ENCODE data around the gene PPP1R3F. TPM values are rescaled to one million over a fixed set of nuclear protein-coding genes. Genes with fewer than 3 reads are reported as not detected.

Gene PPP1R3F
- total RNA-seq, 1 experiment from 2014 or later: 1.6 TPM

DNA sequence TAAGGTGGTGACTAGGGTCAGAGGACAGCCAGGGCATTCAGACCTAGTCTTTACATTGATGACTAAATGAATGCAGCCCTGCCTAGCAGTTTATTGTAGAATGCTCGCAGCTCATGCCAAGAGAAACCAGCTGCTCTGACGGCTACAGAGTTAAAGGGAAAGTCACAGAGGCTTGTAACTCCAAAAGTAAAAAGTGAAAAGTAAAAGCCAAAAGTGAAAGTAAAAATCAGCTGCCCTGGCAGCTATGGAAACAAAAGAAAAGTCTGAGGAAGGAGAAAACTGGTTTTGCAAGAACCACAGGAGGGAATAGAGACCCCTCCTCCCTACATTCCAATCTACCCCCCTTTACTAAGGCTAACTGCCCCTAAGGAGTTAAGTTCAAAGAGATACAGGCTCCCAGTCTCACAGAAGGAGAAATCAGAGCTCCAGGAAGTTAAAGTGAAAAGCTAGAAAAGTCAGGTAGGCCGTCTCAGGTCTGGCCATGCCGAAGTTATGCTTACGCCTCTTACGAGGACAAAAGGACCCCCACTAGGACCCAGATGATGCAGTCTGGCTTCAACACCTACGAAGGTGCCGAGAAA is 39.9 kb downstream of the PPP1R3F start (continued):
- no peak for TF ChIP-seq ZNF274 (IDR thresholded peaks at IDR 0.05; ENCODE audit: low read depth, low read length)
- no peak for TF ChIP-seq JUND (IDR thresholded peaks at IDR 0.05)
- no peak for TF ChIP-seq SIN3A (IDR thresholded peaks at IDR 0.05; ENCODE audit: low read depth)
- no peak for TF ChIP-seq SRF (IDR thresholded peaks at IDR 0.05; ENCODE audit: low read depth)
- no peak for TF ChIP-seq RAD21 (IDR thresholded peaks at IDR 0.05; ENCODE audit: low read depth)
- TF ChIP-seq, protein P1, sequence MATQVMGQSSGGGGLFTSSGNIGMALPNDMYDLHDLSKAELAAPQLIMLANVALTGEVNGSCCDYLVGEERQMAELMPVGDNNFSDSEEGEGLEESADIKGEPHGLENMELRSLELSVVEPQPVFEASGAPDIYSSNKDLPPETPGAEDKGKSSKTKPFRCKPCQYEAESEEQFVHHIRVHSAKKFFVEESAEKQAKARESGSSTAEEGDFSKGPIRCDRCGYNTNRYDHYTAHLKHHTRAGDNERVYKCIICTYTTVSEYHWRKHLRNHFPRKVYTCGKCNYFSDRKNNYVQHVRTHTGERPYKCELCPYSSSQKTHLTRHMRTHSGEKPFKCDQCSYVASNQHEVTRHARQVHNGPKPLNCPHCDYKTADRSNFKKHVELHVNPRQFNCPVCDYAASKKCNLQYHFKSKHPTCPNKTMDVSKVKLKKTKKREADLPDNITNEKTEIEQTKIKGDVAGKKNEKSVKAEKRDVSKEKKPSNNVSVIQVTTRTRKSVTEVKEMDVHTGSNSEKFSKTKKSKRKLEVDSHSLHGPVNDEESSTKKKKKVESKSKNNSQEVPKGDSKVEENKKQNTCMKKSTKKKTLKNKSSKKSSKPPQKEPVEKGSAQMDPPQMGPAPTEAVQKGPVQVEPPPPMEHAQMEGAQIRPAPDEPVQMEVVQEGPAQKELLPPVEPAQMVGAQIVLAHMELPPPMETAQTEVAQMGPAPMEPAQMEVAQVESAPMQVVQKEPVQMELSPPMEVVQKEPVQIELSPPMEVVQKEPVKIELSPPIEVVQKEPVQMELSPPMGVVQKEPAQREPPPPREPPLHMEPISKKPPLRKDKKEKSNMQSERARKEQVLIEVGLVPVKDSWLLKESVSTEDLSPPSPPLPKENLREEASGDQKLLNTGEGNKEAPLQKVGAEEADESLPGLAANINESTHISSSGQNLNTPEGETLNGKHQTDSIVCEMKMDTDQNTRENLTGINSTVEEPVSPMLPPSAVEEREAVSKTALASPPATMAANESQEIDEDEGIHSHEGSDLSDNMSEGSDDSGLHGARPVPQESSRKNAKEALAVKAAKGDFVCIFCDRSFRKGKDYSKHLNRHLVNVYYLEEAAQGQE (IDR thresholded peaks at IDR 0.05; ENCODE audit: low read depth): no peak
- no peak for TF ChIP-seq POLR2AphosphoS5 (IDR thresholded peaks at IDR 0.05; ENCODE audit: low read depth, low read length)
- TF ChIP-seq, protein P2, sequence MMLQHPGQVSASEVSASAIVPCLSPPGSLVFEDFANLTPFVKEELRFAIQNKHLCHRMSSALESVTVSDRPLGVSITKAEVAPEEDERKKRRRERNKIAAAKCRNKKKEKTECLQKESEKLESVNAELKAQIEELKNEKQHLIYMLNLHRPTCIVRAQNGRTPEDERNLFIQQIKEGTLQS (IDR thresholded peaks at IDR 0.05): no peak

DNA sequence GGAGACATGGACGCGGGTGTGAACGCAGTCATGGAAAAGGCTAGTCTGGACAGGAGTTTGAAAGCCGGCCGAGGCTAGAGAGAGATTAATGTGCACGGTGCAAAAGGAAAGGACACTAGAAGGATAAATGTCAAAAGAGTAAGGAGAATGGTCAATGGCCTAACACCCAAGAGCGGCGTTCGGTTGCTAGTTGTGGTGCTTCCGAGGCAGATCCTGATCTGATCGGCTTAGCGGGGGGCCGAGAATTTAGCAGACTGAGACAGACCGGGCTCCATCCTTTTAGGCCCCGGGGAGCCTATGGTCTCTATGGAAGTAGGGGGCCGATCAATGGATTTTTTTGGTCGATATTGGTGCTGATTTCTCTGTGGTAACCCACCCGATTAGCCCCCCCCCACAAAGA is 40.8 kb downstream of the PPP1R3F start:
- no peak overlapping the region for H3K4me3 ChIP-seq (replicated peaks in 1 of 2; ENCODE audit: low read depth in 1 of 2, low read length in 2 of 2)
- intact Hi-C loops (cut with micrococcal nuclease): no loop called here
- H3K36me3 ChIP-seq (ENCODE audit: control insufficient read depth in 1 of 2, insufficient read depth in 2 of 2, low read length in 2 of 2): no peaks in the 10 kb centered on the region
- no TSS peak for BruUV-seq (replicated peaks)
- POLR2A ChIA-PET: no interaction called here
- H3K9ac ChIP-seq (ENCODE audit: low read length): no peak overlapping the region
- RAD21 ChIA-PET (ENCODE audit: low non-redundant PET in 1 of 2, low total read pairs in 2 of 2, uncharacterized antibody in 2 of 2, unreplicated experiment in 2 of 2): no interaction called here
- H3K4me2 ChIP-seq (ENCODE audit: low read length): no peak overlapping the region
- H3K4me1 ChIP-seq (ENCODE audit: control insufficient read depth in 1 of 2, insufficient read depth in 2 of 2, low read length in 2 of 2): no peaks in the 10 kb centered on the region
- TF ChIP-seq SIN3A (IDR thresholded peaks at IDR 0.05; ENCODE audit: low read depth) (no peak), ZNF274 (IDR thresholded peaks at IDR 0.05; ENCODE audit: low read depth, low read length) (no peak), POLR2AphosphoS5 (IDR thresholded peaks at IDR 0.05; ENCODE audit: low read depth, low read length) (no peak), FOSL1 (IDR thresholded peaks at IDR 0.05; ENCODE audit: low read depth) (no peak), EZH2phosphoT487 (IDR thresholded peaks at IDR 0.05; ENCODE audit: borderline replicate concordance) (no peak), RAD21 (IDR thresholded peaks at IDR 0.05; ENCODE audit: low read depth) (no peak), POLR2A (IDR thresholded peaks at IDR 0.05; ENCODE audit: borderline replicate concordance, extremely low read depth, insufficient read depth, insufficient read length) (no peak), ZFX (IDR thresholded peaks at IDR 0.05) (no peak)
- TF ChIP-seq, protein P3, sequence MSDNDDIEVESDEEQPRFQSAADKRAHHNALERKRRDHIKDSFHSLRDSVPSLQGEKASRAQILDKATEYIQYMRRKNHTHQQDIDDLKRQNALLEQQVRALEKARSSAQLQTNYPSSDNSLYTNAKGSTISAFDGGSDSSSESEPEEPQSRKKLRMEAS (IDR thresholded peaks at IDR 0.05): no peak
- TF ChIP-seq, protein P4, sequence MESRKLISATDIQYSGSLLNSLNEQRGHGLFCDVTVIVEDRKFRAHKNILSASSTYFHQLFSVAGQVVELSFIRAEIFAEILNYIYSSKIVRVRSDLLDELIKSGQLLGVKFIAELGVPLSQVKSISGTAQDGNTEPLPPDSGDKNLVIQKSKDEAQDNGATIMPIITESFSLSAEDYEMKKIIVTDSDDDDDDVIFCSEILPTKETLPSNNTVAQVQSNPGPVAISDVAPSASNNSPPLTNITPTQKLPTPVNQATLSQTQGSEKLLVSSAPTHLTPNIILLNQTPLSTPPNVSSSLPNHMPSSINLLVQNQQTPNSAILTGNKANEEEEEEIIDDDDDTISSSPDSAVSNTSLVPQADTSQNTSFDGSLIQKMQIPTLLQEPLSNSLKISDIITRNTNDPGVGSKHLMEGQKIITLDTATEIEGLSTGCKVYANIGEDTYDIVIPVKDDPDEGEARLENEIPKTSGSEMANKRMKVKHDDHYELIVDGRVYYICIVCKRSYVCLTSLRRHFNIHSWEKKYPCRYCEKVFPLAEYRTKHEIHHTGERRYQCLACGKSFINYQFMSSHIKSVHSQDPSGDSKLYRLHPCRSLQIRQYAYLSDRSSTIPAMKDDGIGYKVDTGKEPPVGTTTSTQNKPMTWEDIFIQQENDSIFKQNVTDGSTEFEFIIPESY (IDR thresholded peaks at IDR 0.05; ENCODE audit: extremely low read depth, insufficient replicate concordance, low read length): no peak
- TF ChIP-seq, protein P1 (IDR thresholded peaks at IDR 0.05; ENCODE audit: low read depth): no peak
- no peaks in the 10 kb centered on the region for H3K9me3 ChIP-seq (ENCODE audit: control insufficient read depth in 1 of 2, insufficient read depth in 1 of 2, low read depth in 1 of 2, low read length in 2 of 2)
- H3K9me2 ChIP-seq (ENCODE audit: insufficient read depth): no peaks in the 10 kb centered on the region
- no peaks in the 10 kb centered on the region for H4K20me1 ChIP-seq (ENCODE audit: insufficient read depth)
- ATAC-seq: no peak
- H3K27ac ChIP-seq (ENCODE audit: low read depth, low read length): no peak overlapping the region
- DNase-seq (ENCODE audit: low read depth, low spot score): no peak
- H3K27me3 ChIP-seq (ENCODE audit: insufficient read depth, low read length): no peaks in the 10 kb centered on the region
- CTCF ChIA-PET: no interaction called here
- H3K79me2 ChIP-seq (ENCODE audit: insufficient read depth, low read length): no peaks in the 10 kb centered on the region
- H2AFZ ChIP-seq (ENCODE audit: low read depth, low read length, poor library complexity, severe bottlenecking): no peak overlapping the region

Data from HCT116 (cell line).